Neuron (in vitro differentiated cells): Measurements from ENCODE around the gene DUSP23.

ENCODE experiments used
- H2AFZ ChIP-seq: one replicate; pipeline ENCODE4 v1.6.1; 2013; ENCODE audit warnings: low read depth, mild to moderate bottlenecking, inconsistent platforms, low read length, moderate library complexity
- H3K27me3 ChIP-seq: one replicate; pipeline ENCODE4 v1.6.1; 2013; ENCODE audit warnings: low read length; ENCODE audit not compliant: insufficient read depth
- H3K36me3 ChIP-seq: one replicate; pipeline ENCODE4 v1.6.1; 2013; ENCODE audit warnings: low read length; ENCODE audit not compliant: insufficient read depth
- H3K4me1 ChIP-seq: one replicate; pipeline ENCODE4 v1.6.1; 2013; ENCODE audit warnings: low read length; ENCODE audit not compliant: insufficient read depth
- H3K4me3 ChIP-seq: 2 replicates; pipeline ENCODE4 v1.5.1; 2013; ENCODE audit warnings: mild to moderate bottlenecking, low read length, moderate library complexity
- H3K9me3 ChIP-seq: one replicate; pipeline ENCODE4 v1.6.1; 2013; ENCODE audit warnings: low read length

The DUSP23 gene

DNA sequence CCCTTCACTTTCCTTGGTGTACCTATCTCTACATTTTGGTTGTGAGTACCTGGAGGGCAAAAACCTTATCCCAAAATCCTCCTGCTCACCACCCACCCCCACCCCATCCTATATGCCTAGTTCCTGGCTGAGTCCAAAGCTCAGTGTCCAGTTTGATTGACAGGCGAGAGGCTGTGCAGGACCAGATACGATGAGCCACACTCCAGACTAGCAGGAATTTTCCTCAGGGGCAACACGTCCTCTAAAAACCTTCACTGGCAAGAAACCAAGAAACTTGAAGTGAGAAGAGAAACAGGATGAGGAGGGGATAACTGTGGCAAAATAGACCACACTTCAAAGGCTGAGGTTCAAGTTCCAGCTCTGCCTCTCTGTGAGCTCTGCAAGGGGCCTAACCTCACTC is 44.8 kb downstream of the DUSP23 start:
- H3K27me3 ChIP-seq: peaks cover 46% of the 10 kb centered on the region
- no peak overlapping the region for H3K4me3 ChIP-seq
- no peak overlapping the region for H2AFZ ChIP-seq
- H3K36me3 ChIP-seq: no peaks in the 10 kb centered on the region
- no peaks in the 10 kb centered on the region for H3K9me3 ChIP-seq
- no peaks in the 10 kb centered on the region for H3K4me1 ChIP-seq

DNA sequence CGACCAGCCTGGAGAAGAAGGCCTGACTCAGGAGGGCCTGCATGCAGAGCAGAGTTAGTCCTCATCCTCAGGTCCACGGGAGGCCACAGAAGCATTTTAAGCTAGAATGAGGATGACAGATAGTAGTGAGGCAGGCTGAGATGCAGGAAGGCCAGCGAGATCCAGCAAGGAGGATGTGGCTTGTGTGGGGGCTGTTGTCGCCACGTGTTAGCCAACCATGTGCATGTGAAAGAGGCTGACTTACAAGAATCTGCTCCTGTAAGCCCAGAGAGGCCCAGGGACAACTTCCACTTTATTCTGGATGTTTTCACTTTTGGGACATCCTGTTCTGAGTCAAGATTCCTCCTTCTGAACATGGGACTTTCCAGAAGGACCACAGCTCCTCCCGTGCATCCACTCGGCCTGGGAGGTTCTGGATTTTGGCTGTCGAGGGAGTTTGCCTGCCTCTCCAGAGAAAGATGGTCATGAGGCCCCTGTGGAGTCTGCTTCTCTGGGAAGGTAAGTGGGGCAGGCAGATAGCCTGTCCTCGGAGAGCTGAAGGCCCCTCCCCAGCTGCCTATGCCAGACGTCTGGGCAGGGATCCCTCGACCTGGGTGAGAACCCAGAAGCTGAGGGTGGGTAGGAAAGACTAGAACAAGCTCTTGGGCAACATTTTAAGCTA is 45.8 kb downstream of the DUSP23 start, which contains the start of gene SLAMF8:
Gene SLAMF8, plus strand, starts transcription at position 433 of the 661 bp plus-strand sequence. Its CDS starts 26 bp downstream, at position 459.
- no peaks in the 10 kb centered on the region for H3K9me3 ChIP-seq
- H3K36me3 ChIP-seq: no peaks in the 10 kb centered on the region
- no peak within 1 kb of the TSS for H3K4me3 ChIP-seq
- H3K27me3 ChIP-seq: peaks cover 49% of the 10 kb centered on the region
- no peak within 1 kb of the TSS for H2AFZ ChIP-seq
- no peaks in the 10 kb centered on the region for H3K4me1 ChIP-seq

DNA sequence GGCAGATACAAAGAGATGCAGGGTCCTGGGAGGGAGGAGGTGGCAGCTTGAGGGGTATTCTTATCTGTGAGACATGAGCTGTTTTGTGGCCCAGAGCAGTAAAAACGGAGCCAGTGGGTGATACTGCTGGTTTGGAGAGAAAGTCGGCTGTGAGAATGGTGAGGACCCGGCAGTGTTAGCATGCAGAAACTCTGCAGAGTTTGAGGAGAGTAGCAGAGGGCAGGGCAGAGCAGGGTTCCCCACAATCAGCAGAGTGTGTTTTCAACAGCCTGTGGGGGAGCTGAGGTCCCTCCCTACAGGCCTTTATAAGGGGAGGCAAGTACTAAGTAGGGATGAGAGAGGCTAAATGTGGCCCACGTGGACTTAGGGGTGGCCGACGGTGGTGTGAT is 46.3 kb downstream of the DUSP23 start:
- Histone ChIP-seq H2AFZ (no peak overlapping the region), H3K36me3 (no peaks in the 10 kb centered on the region), H3K9me3 (no peaks in the 10 kb centered on the region), H3K4me1 (no peaks in the 10 kb centered on the region), H3K4me3 (no peak overlapping the region), H3K27me3 (peaks cover 51% of the 10 kb centered on the region)

DNA sequence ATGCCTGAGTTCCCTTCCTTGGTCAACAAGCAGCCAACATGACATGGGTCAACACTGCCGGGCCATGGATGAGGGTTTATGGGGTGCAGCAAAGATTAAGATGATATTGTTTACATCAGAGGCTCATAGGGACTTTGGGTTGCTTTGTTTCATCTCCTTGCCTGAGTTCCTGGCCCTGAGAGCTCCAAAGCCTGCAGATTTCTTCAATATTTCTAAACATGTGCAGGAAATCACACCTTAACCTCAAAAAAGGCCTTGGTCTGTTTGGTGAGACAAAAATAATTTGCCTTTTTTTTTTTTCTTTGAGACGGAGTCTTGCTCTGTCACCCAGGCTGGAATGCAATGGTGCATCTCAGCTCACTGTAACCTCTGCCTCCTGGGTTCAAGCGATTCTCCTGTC is 46.8 kb downstream of the DUSP23 start:
- Histone ChIP-seq H3K4me1 (no peaks in the 10 kb centered on the region), H3K36me3 (no peaks in the 10 kb centered on the region), H3K27me3 (peaks cover 49% of the 10 kb centered on the region), H3K9me3 (no peaks in the 10 kb centered on the region), H3K4me3 (no peak overlapping the region), H2AFZ (no peak overlapping the region)

DNA sequence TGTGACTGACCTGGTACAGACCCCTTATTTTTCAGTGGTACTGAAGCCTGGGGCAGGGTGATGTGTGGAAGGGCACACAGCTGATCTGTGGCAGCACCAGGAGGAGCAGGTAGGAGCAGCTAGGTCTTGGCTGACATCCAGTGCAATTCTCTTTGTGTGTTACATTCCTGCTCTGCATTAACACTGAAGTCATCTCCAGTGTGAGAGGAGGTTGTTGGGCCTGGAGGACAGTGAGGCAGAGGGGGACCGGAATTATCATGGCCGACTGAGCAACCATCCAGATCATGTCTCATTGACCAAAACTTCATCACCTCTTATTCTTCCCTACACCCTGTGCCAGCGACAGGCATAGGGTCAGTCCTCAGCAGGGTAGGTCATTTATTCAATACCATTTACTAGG is 47.4 kb downstream of the DUSP23 start:
- peaks cover 49% of the 10 kb centered on the region for H3K27me3 ChIP-seq
- no peak overlapping the region for H3K4me3 ChIP-seq
- H3K4me1 ChIP-seq: no peaks in the 10 kb centered on the region
- no peaks in the 10 kb centered on the region for H3K36me3 ChIP-seq
- no peak overlapping the region for H2AFZ ChIP-seq
- H3K9me3 ChIP-seq: no peaks in the 10 kb centered on the region

DNA sequence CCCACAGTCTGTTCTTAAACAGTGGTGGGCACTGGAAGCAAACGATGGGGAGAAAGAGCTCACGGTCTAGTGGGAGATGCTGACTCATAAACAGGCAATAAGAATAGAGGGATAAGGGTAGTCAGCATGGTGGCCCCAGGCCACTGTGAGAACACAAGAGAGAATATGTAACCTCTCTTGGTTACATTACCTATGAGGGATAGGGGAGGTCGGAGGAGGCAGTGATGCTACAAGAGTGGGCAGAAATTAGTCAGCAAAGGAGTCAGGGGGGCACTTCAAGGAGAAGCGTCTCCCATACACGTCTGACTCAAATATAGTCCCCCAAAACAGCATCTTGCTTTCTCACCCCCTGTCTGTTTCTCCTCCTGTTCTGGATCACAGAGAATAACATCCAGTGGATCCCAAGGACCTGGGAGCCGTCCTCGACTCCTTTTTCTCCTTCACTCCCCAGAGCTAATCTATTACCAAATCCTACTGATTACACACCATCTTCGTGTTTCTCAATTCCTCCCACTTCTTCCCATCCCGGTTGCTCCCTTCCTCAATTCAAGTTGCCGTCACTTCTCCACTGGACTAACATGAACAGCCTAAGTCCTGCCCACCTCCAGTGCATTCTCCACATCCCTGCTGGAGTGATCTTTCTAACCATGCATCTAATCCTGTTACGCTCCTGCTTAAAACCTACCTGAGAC is 48.0 kb downstream of the DUSP23 start:
- H3K27me3 ChIP-seq: peaks cover 48% of the 10 kb centered on the region
- no peak overlapping the region for H2AFZ ChIP-seq
- no peaks in the 10 kb centered on the region for H3K9me3 ChIP-seq
- H3K4me1 ChIP-seq: no peaks in the 10 kb centered on the region
- no peak overlapping the region for H3K4me3 ChIP-seq
- H3K36me3 ChIP-seq: no peaks in the 10 kb centered on the region

DNA sequence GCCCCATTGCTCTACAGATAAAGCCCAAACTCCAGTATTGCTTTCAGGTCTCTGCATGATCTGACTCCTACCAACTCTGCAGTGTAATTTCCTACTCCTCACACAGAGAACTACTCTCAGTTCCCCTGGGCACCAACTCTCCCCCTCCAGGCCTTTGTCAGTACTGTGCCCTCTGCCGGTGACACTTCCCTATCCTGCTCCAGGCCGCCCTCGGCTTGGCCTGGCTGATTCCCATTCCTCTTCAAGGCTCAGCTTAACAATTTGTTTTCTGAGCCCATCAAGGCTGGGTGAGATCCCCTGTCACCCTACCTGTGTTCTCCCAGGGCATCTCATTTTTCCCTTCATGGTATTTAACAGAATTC is 48.5 kb downstream of the DUSP23 start:
- Histone ChIP-seq H3K36me3 (no peaks in the 10 kb centered on the region), H3K9me3 (no peaks in the 10 kb centered on the region), H3K4me3 (no peak overlapping the region), H3K4me1 (no peaks in the 10 kb centered on the region), H2AFZ (no peak overlapping the region), H3K27me3 (peaks cover 47% of the 10 kb centered on the region)

DNA sequence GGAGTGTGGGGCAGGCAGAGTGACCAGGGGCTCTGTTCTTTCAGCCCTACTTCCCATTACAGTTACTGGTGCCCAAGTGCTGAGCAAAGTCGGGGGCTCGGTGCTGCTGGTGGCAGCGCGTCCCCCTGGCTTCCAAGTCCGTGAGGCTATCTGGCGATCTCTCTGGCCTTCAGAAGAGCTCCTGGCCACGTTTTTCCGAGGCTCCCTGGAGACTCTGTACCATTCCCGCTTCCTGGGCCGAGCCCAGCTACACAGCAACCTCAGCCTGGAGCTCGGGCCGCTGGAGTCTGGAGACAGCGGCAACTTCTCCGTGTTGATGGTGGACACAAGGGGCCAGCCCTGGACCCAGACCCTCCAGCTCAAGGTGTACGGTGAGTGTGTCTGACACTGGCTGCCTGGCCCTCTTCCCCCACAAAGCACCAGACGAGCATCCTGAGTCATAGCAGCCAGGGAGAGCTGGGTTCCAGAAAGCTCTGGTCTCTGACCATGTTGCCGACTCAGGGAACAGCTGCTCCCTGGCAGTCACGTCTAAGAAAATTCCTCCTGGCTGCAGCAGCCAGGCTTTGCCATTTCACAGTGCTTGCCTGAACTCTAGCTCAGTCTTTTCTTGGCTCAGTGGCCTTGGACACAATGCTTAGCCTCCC is 49.2 kb downstream of the DUSP23 start:
- no peaks in the 10 kb centered on the region for H3K4me1 ChIP-seq
- peaks cover 47% of the 10 kb centered on the region for H3K27me3 ChIP-seq
- no peaks in the 10 kb centered on the region for H3K36me3 ChIP-seq

DNA sequence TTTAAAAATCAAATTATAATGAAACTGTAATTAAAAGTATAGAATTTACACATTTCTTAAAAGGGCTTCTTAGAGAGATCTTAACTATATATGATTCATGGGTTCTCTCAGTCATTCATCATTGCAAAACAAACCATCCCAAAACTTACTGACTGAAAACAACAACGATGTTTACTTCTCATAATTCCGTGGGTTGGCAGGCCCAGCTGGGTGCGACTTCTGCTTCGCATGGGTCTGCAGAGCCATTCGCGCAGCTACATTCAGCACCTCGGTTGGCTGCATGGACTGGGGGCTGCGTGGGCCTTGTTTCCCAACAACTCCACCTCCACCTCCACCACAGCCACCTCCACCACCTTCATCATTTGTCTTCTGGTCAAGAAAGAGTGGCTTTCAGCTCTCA is 50.0 kb downstream of the DUSP23 start:
- no peaks in the 10 kb centered on the region for H3K4me1 ChIP-seq
- H3K36me3 ChIP-seq: no peaks in the 10 kb centered on the region
- H3K27me3 ChIP-seq: peaks cover 47% of the 10 kb centered on the region
- no peaks in the 10 kb centered on the region for H3K9me3 ChIP-seq
- H3K4me3 ChIP-seq: no peak overlapping the region
- H2AFZ ChIP-seq: no peak overlapping the region

More for the DNA sequence above, 49.2 kb downstream of the DUSP23 start:
- no peak overlapping the region for H3K4me3 ChIP-seq
- H3K9me3 ChIP-seq: no peaks in the 10 kb centered on the region
- no peak overlapping the region for H2AFZ ChIP-seq

DNA sequence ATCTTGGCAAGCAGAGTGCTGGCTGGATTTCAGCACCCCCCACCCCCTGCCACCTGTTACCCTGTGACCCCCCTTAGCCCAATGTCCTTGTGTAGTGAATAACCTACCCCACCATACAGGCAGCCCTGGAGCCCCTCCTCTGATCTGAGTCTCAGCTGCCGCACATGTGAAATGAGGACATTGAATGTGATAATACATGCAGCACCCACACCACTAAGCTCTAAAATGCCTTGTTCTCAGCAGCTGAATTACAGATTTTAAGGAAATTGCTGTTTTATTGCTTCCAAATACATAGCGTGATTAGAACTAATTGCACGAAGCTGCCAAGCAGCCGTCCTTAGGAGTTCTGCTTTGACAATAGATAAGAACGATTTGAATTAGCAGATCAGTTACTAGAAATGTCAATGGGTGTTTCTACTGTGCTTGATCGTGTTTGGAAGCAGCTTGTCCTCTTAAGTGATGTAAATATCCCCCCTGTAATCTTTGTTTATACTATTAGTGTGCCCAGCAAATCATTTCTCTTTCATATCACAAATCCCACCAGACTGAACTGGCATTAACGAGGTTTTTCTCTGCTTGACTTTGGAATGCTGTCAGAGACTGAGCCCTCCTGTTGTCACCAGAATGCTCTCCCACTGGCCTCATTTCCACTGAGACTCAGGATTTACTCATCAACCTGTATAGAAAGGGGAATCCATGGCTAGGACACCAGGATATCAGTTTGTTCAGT is 50.8 kb downstream of the DUSP23 start:
- no peak overlapping the region for H2AFZ ChIP-seq
- H3K4me1 ChIP-seq: no peaks in the 10 kb centered on the region
- H3K27me3 ChIP-seq: peaks cover 40% of the 10 kb centered on the region
- no peaks in the 10 kb centered on the region for H3K36me3 ChIP-seq
- H3K4me3 ChIP-seq: no peak overlapping the region
- no peaks in the 10 kb centered on the region for H3K9me3 ChIP-seq
